ENCODE results near the gene RNF145.

Gene RNF145

DNA sequence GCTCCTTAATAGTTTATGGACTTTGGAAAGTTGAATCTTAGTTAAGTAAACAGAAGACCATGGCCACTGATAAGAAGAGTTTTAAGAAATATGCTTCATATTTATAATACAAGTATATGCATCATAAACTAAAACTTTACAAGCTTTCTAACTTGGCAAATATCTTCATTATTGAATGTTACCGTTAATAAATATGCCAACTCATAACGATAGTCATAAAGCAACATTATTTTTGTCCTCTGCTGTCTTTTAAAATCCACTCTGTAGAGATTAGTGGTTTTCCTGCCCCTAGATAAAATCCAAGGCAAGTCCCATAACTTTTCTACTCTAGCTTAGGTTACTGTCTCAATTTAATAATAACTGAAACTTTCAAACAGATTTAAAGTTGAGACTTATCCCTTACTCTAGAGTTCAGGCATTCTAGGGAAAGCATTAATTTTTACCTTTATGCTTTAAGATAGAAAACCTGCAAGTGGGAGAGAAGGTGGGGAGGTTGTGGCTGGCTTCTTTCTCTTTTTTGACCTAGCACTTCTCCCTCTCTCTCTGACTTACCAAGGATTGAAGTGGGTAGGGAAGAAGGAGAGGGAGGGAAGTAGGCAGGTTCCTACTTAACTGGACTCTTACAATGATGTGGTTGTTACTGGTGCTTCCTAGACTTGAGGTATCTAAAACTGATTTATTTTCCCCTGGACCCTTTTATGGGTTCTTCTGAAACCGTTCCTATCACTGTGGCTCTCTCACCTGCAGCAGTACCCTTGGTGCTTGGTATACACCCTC lies 29.6 kb downstream of the RNF145 start:
- TF ChIP-seq, protein P1, sequence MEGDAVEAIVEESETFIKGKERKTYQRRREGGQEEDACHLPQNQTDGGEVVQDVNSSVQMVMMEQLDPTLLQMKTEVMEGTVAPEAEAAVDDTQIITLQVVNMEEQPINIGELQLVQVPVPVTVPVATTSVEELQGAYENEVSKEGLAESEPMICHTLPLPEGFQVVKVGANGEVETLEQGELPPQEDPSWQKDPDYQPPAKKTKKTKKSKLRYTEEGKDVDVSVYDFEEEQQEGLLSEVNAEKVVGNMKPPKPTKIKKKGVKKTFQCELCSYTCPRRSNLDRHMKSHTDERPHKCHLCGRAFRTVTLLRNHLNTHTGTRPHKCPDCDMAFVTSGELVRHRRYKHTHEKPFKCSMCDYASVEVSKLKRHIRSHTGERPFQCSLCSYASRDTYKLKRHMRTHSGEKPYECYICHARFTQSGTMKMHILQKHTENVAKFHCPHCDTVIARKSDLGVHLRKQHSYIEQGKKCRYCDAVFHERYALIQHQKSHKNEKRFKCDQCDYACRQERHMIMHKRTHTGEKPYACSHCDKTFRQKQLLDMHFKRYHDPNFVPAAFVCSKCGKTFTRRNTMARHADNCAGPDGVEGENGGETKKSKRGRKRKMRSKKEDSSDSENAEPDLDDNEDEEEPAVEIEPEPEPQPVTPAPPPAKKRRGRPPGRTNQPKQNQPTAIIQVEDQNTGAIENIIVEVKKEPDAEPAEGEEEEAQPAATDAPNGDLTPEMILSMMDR (IDR thresholded peaks at IDR 0.05) = no peak

DNA sequence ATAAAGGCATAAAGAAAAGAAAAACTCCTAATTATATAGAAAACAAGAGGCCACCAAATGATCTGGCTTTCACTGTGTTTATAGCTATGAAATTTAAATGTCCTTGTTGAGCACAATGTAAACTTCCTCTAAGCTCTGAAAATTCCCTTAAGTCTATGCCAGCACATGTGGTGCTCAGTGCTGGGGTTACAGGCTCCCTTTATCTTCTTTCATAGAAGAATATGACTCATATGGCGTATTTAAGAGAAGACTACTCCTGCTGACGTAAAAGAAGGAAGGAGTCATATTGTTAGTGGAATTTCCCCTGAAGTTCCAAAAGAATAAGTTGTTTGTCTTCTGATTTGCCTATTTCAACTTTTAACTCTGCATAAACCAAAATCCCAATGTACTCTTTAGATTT lies 30.4 kb downstream of the RNF145 start:
- TF ChIP-seq, protein P1 (IDR thresholded peaks at IDR 0.05) = no peak

DNA sequence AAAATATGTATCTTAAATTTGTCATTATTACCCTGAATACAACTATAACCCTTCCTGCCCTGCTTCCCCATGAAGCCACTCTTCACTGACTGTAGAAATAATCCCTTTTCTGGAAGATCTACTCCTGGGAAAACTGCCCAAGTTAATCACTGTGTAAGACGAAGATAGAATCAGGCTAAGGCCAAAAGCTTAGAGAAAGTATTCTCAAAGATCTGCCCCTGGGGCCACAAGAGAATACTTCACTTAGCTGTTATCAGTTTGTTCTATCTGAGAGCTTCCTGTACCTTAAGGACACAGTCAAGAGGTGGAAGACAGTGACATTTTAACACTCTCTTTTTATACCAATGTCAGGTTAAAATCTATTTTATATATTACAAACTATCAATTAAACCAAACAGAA lies 33.8 kb downstream of the RNF145 start:
- TF ChIP-seq, protein P1 (IDR thresholded peaks at IDR 0.05) = no peak

DNA sequence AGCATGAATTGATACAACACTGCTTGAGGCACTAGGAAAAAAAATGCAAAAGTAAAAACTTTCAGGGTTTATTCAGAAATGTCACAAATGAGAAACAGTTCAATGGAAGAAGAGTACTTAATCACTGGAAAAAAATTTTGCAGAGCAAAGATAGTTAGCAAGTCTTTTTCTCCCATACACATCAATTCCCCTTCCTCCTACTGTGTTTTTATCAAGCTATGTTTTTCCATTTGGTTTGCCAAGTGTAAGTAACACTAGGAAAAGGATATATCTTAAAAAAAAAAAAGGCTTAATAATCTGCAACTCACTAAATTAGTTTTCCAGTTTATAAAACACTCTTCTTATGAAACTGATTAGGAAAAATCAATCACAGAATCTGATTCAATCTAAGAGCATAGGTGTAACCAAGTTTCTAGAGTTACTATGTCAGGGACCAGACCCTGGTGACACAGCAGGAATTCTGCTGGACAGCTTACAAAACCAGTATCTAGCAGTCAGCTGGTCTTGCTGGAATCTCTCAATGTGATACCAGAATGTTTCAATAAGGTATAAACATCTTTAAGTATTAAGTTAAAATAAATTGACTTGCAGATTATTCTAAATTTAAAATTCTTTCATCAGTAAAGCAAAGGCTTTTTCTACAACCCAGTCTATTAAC lies 34.7 kb downstream of the RNF145 start:
- TF ChIP-seq, protein P1 (IDR thresholded peaks at IDR 0.05) = no peak

DNA sequence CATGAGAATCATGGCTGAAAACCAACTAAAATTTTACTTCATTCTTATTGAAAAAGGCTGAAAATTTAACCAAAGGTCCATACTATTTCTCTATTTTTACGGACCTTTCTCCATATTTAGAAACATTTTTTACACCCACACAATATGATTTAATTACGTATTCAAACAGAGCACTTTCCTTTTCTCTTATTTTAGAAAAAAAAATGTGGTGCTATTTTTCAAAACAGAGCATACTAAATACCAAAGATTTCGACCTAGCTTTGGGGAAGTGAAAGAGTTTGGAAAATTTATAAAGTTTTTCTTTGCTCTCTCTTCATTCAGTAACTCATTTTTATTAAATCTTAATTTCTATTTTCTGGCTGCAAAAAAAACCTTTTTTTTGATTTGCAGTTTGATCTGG lies 38.1 kb downstream of the RNF145 start:
- TF ChIP-seq, protein P1 (IDR thresholded peaks at IDR 0.05) = no peak

DNA sequence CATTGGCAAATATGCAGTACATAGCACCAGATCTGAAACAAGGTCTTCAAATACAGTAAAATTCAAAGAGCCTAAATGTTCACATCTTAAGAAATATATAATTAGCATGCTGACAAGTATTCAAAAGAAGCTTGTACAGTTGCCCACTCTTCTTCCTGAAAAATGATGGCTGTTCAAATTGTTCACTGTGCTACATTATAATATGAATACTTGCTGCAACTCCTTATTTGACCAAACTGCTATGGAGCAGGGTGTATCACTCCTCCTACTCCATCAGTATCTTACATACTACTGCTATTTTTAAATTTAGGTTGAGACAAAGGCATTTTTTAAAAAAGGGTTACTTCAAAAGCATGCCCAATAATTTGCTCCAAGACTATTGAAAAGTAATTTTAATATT lies 39.3 kb downstream of the RNF145 start:
- TF ChIP-seq, protein P1 (IDR thresholded peaks at IDR 0.05) = no peak

DNA sequence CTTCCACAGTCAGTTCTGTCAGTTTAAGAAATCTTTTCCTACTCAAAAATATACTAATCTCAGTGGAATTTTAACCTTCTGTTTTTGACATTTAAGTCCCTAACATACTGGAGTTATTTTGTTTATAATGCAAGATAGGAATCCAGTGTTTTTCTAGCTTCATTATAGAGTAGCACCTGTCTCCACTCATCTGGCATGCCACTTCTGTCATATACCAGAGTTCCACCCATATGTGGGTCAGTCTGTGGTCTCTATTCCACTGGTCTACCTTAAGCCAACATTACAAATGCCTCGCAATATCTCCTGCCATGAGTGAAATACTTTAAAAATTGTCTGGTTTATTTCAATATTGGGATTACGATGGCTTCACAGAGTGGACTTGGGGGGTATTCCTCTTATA lies 42.9 kb downstream of the RNF145 start:
- TF ChIP-seq, protein P1 (IDR thresholded peaks at IDR 0.05) = no peak

All from LNCAP (cell line).